Fibroblast of villous mesenchyme (primary cell): ENCODE results near the gene SORCS3. TPM values are rescaled to one million over a fixed set of nuclear protein-coding genes. Genes with fewer than 3 reads are reported as not detected.

Experiments used
- DNase-seq: peaks from one replicate; pipeline ENCODE4 v3.0.0-alpha.2; 2010; ENCODE audit warnings: low read depth
- H3K4me3 ChIP-seq: 2 replicates; pipeline ENCODE4 v1.5.1; 2011; ENCODE audit warnings: low read depth, mild to moderate bottlenecking, low read length
- total RNA-seq: library from RNA; depleted of rRNA; stranded (reverse); fragments of >200 nt; gene quantifications from 2 replicates; pipeline ENCODE4 v1.2.3, GENCODE V29; 2012
- TF ChIP-seq, protein P1 (sequence below): IDR thresholded peaks from 2 replicates; pipeline ENCODE4 v1.5.1; 2012; ENCODE audit warnings: low read depth, mild to moderate bottlenecking, low read length; ENCODE audit not compliant: insufficient read depth

The SORCS3 gene
- total RNA-seq, 1 donor, result not detected

GRCh38 chr10:104908581-104908980, 267.5 kb downstream of the SORCS3 start:
- no peak overlapping the region for H3K4me3 ChIP-seq
- no peak for DNase-seq
- TF ChIP-seq, protein P1, sequence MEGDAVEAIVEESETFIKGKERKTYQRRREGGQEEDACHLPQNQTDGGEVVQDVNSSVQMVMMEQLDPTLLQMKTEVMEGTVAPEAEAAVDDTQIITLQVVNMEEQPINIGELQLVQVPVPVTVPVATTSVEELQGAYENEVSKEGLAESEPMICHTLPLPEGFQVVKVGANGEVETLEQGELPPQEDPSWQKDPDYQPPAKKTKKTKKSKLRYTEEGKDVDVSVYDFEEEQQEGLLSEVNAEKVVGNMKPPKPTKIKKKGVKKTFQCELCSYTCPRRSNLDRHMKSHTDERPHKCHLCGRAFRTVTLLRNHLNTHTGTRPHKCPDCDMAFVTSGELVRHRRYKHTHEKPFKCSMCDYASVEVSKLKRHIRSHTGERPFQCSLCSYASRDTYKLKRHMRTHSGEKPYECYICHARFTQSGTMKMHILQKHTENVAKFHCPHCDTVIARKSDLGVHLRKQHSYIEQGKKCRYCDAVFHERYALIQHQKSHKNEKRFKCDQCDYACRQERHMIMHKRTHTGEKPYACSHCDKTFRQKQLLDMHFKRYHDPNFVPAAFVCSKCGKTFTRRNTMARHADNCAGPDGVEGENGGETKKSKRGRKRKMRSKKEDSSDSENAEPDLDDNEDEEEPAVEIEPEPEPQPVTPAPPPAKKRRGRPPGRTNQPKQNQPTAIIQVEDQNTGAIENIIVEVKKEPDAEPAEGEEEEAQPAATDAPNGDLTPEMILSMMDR, result no peak

DNA sequence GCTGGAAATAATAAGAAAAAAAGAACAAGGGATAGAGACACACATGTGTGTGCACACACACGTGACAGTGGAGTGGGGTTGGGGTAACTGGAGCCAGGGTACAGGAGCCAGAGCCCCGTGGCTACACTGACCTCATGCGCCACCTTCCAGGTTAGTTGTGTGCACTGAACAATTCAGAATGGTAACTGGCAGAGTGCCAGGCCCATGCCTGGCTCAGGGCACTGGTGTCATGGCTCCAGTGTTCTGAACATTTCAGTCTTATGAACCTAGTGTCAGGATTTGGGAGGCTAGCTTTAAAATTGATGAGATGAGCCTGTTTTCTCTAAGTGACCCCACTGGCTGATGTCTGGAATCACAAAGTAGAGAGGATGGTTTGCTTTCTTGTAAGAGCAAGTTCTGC, 269.6 kb downstream of the SORCS3 start:
- TF ChIP-seq, protein P1, result no peak
- H3K4me3 ChIP-seq, result no peak overlapping the region
- DNase-seq, result no peak

GRCh38 chr10:104913390-104913789, 272.3 kb downstream of the SORCS3 start:
- no peak overlapping the region for H3K4me3 ChIP-seq
- DNase-seq, result no peak
- TF ChIP-seq, protein P1, result no peak

DNA sequence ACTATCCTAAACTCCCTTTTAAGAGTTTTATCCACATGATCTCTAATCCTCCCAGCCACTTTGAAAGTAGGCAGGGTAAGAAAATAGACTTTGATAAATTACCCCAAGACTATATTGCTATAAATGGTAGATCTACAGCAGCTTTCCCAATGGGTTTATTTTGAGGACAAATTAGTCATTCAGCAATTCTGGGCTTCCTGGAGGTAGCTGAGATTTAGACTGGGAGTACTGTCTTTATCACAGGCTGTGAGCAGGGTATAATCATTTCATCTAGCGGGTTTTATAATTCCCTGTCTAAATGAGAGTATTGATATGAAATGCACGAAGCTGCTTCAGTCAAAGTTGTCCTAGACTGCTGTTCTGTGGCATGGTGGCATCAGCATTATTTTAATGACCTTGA, 279.4 kb downstream of the SORCS3 start:
- DNase-seq, result no peak
- no peak overlapping the region for H3K4me3 ChIP-seq
- TF ChIP-seq, protein P1, result no peak

DNA sequence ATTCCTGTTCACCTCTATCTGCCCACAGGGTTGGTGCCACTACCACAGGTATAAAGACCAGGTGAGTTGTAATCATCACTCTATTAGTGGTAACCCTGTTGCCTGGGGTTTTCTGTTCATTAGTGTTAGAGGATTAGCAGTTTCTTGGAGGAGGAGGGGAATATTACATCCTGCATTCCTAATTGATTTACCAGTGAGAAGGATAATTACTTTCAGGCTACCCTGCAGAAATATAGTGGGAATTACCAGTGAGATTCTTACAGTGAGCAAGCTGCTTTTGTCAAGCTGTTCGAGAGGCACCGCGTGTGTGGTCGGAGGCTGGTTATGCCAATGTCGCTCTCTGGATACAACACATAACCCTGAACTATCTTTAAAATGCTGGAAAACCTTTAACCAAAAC, 280.7 kb downstream of the SORCS3 start:
- DNase-seq, result no peak
- no peak overlapping the region for H3K4me3 ChIP-seq
- TF ChIP-seq, protein P1, result no peak

GRCh38 chr10:104922810-104923209, 281.7 kb downstream of the SORCS3 start:
- no peak overlapping the region for H3K4me3 ChIP-seq
- TF ChIP-seq, protein P1, result no peak
- no peak for DNase-seq

DNA sequence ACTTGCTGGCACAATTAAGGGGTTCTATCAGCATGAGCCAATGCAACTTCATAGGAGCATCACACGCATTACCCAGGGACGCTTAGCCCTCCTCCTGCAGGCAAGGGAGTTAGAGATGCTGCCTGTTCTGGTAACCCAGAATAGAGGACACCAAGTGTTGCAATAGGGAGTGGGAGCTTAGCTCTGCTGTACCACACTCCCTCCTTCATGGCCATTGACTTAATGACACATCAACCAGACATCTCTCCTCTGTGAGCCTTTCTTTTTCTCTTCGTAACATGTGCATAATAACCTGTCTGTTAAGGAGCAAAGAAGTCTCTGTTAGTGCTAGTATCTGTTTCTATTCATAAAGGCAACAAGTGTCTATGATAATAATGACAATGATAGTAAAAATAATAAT, 282.4 kb downstream of the SORCS3 start:
- DNase-seq, result no peak
- no peak overlapping the region for H3K4me3 ChIP-seq
- TF ChIP-seq, protein P1, result no peak
